H1 (cell line): ENCODE data around the gene SESN1.

Experiments used
- EP300 ChIP-seq, 2 experiments: IDR thresholded peaks; 1 replicate in 1 of 2; 2 replicates in 1 of 2; pipeline ENCODE4 v1.6.1; 2011 to 2012; ENCODE audit warnings: low read depth in 2 of 2, low read length in 2 of 2, mild to moderate bottlenecking in 2 of 2, borderline replicate concordance in 1 of 2, inconsistent platforms in 1 of 2, moderate library complexity in 1 of 2
- MAFK ChIP-seq: IDR thresholded peaks from 2 replicates; pipeline ENCODE4 v1.6.1; 2012; ENCODE audit warnings: low read depth, mild to moderate bottlenecking, improper control_type of control experiment, low read length
- POLR2AphosphoS5 ChIP-seq: IDR thresholded peaks from 2 replicates; pipeline ENCODE4 v1.6.1; 2011; ENCODE audit warnings: low read depth, low read length
- RFX5 ChIP-seq: IDR thresholded peaks from 2 replicates; pipeline ENCODE4 v1.6.1; 2011; ENCODE audit warnings: low read depth, low read length, improper control_type of control experiment, borderline replicate concordance
- TF ChIP-seq, protein P1 (sequence below), 3 experiments: IDR thresholded peaks; 1 replicate in 2 of 3; 2 replicates in 1 of 3; pipeline versions ENCODE4 v1.5.1 to v1.6.1; 2011; ENCODE audit warnings: low read length in 3 of 3, mild to moderate bottlenecking in 3 of 3, inconsistent platforms in 2 of 3, low read depth in 1 of 3, moderate library complexity in 1 of 3; ENCODE audit not compliant: insufficient read depth in 1 of 3; ENCODE audit errors: control extremely low read depth in 1 of 3
- TF ChIP-seq, protein P2 (sequence below): IDR thresholded peaks from 2 replicates; pipeline ENCODE4 v1.6.1; 2011; ENCODE audit warnings: low read depth, mild to moderate bottlenecking, low read length; ENCODE audit not compliant: insufficient read depth

DNA sequence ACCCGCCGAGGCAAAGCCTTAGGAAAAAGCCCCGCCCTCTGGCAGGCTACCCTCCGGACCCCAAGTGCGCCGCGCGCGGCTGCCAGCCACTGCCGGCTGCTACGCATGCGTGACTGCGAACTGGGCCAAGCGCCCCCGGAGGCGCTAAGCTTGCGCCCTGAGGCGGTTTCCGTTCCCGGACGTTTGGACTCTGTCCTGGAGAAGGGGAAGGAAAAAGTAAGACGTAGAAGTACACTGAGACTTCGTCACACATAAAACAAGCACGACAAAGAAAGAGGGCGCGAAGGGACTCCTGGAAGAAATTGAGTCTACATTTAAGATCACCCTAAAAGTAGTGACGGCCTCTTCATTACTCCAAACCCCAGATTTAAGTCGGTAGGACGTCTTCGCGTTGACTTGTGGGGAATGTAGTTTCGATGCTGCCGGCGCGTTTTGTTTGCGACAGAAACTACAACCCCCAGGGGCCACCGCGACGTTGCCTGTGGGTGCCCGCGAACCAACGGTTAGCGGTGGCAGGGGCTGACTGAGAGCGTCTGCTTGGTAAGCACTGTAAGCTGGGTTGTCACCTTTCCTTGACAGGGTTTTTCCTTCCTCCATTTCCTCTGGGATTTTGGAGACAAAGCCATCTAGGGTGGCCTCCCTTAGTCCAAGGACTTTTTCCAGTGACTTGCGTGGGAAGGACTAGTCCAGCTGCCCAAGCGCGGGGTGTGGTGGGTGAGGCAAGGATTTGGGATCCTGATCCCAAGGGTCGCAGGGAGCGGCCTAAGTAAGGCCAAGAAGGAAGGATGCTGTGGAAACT, 589 bp upstream of the SESN1 start, which contains the start of gene CEP57L1:
- TF ChIP-seq EP300 (IDR thresholded peaks at IDR 0.05; ENCODE audit: borderline replicate concordance in 1 of 2, low read depth in 2 of 2, low read length in 2 of 2) (no peak), RFX5 (no peak), MAFK (no peak), POLR2AphosphoS5 (no peak; the same call in none of the 2 replicates)
- TF ChIP-seq, protein P1, sequence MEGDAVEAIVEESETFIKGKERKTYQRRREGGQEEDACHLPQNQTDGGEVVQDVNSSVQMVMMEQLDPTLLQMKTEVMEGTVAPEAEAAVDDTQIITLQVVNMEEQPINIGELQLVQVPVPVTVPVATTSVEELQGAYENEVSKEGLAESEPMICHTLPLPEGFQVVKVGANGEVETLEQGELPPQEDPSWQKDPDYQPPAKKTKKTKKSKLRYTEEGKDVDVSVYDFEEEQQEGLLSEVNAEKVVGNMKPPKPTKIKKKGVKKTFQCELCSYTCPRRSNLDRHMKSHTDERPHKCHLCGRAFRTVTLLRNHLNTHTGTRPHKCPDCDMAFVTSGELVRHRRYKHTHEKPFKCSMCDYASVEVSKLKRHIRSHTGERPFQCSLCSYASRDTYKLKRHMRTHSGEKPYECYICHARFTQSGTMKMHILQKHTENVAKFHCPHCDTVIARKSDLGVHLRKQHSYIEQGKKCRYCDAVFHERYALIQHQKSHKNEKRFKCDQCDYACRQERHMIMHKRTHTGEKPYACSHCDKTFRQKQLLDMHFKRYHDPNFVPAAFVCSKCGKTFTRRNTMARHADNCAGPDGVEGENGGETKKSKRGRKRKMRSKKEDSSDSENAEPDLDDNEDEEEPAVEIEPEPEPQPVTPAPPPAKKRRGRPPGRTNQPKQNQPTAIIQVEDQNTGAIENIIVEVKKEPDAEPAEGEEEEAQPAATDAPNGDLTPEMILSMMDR (IDR thresholded peaks at IDR 0.05; ENCODE audit: control extremely low read depth in 1 of 3, insufficient read depth in 1 of 3, low read depth in 1 of 3, low read length in 3 of 3): peak in 2 of 3 experiments; percentile 2 to 9; a peak in 2 of 4 replicates
- TF ChIP-seq, protein P2, sequence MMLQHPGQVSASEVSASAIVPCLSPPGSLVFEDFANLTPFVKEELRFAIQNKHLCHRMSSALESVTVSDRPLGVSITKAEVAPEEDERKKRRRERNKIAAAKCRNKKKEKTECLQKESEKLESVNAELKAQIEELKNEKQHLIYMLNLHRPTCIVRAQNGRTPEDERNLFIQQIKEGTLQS: peak; percentile 75
